ENCODE measurements around the gene SNU13.
"Not testable (repeated sequence)": the region's sequence is repeated elsewhere in the genome, so short reads cannot be mapped to it uniquely, and the experiment has no call there.

DNA sequence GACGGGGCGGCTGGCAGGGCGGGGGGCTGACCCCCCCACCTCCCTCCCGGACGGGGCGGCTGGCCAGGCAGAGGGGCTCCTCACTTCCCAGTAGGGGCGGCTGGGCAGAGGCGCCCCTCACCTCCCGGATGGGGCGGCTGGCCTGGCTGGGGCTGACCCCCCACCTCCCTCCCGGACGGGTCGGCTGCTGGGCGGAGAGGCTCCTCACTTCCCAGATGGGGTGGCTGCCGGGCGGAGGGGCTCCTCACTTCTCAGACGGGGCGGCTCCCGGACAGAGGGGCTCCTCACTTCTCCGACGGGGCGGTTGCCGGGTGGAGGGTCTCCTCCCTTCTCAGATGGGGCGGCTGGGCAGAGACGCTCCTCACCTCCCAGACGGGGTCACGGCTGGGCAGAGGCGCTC lies 57.6 kb downstream of the SNU13 start:
- TF ChIP-seq EP300 (IDR thresholded peaks at IDR 0.05): not testable (repeated sequence)
- TF ChIP-seq, protein P1, sequence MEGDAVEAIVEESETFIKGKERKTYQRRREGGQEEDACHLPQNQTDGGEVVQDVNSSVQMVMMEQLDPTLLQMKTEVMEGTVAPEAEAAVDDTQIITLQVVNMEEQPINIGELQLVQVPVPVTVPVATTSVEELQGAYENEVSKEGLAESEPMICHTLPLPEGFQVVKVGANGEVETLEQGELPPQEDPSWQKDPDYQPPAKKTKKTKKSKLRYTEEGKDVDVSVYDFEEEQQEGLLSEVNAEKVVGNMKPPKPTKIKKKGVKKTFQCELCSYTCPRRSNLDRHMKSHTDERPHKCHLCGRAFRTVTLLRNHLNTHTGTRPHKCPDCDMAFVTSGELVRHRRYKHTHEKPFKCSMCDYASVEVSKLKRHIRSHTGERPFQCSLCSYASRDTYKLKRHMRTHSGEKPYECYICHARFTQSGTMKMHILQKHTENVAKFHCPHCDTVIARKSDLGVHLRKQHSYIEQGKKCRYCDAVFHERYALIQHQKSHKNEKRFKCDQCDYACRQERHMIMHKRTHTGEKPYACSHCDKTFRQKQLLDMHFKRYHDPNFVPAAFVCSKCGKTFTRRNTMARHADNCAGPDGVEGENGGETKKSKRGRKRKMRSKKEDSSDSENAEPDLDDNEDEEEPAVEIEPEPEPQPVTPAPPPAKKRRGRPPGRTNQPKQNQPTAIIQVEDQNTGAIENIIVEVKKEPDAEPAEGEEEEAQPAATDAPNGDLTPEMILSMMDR (IDR thresholded peaks at IDR 0.05): not testable (repeated sequence)

Data from ovary (tissue), 3 donors.